ENCODE measurements around the gene MFSD2A.

The MFSD2A gene

DNA sequence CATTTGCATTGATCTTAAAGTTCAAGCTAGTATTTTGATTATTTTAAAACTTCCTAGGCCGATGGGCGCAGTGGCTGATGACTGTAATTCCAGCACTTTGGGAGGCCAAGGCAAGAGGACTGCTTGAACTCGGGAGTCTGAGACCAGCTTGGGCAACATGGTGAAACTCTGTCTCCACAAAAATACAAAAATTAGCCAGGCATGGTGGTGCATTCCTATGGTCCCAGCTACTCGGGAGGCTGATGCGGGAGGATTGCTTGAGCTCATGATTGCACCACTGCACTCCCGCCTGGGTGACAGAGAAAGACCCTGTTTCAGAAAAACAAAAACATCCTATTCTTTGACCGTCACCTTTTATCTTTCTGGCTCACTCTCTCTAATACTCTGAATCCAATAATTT, 30.0 kb downstream of the MFSD2A start:
- no peaks in the 10 kb centered on the region for H3K9me3 ChIP-seq (ENCODE audit: low read length)
- no peaks in the 10 kb centered on the region for H3K79me2 ChIP-seq (ENCODE audit: insufficient read depth, low read length)
- no peak overlapping the region for H3K4me2 ChIP-seq (ENCODE audit: low read length)
- no peaks in the 10 kb centered on the region for H3F3A ChIP-seq (ENCODE audit: insufficient read depth, low read length)
- no peaks in the 10 kb centered on the region for H4K20me1 ChIP-seq (ENCODE audit: insufficient read depth, low read length)
- no peak overlapping the region for H3K9ac ChIP-seq (ENCODE audit: low read length)
- H3K27ac ChIP-seq (ENCODE audit: low read depth, low read length, poor library complexity, severe bottlenecking), result no peak overlapping the region
- H3K4me1 ChIP-seq (ENCODE audit: insufficient read depth, low read length, severe bottlenecking), result no peaks in the 10 kb centered on the region
- no peak overlapping the region for H3K4me3 ChIP-seq (ENCODE audit: low read depth, low read length, poor library complexity, severe bottlenecking)
- H3K27me3 ChIP-seq (ENCODE audit: insufficient read depth, low read length), result no peaks in the 10 kb centered on the region
- no peak overlapping the region for H2AFZ ChIP-seq (ENCODE audit: low read length)
- TF ChIP-seq, protein P1, sequence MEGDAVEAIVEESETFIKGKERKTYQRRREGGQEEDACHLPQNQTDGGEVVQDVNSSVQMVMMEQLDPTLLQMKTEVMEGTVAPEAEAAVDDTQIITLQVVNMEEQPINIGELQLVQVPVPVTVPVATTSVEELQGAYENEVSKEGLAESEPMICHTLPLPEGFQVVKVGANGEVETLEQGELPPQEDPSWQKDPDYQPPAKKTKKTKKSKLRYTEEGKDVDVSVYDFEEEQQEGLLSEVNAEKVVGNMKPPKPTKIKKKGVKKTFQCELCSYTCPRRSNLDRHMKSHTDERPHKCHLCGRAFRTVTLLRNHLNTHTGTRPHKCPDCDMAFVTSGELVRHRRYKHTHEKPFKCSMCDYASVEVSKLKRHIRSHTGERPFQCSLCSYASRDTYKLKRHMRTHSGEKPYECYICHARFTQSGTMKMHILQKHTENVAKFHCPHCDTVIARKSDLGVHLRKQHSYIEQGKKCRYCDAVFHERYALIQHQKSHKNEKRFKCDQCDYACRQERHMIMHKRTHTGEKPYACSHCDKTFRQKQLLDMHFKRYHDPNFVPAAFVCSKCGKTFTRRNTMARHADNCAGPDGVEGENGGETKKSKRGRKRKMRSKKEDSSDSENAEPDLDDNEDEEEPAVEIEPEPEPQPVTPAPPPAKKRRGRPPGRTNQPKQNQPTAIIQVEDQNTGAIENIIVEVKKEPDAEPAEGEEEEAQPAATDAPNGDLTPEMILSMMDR (IDR thresholded peaks at IDR 0.05; ENCODE audit: low read length), result no peak
- TF ChIP-seq EZH2 (IDR thresholded peaks at IDR 0.05; ENCODE audit: borderline replicate concordance, low read length), result no peak
- H3K9me2 ChIP-seq (ENCODE audit: low read depth, low read length), result no peaks in the 10 kb centered on the region
- no peaks in the 10 kb centered on the region for H3K36me3 ChIP-seq (ENCODE audit: insufficient read depth, low read length)

DNA sequence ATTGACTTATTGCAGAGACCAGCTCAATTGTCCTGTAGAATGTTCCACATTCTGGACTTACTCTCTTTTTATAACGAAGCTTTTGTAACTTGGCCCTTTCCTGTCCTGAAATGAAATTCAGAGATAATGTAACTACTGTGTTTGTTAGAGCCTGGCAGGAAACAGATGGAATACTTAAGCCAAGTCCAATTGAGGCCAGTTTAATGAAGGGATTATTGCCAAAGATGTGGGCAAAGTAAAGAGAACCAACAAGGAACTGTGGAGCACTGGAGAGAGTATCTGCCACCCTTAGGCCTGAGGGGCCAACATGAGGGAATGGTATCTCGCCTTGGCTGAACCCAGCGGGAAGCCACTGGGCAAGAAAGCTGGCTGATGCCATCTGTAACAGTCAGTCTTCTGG, 32.9 kb downstream of the MFSD2A start:
- no peak overlapping the region for H3K9ac ChIP-seq (ENCODE audit: low read length)
- no peaks in the 10 kb centered on the region for H3K79me2 ChIP-seq (ENCODE audit: insufficient read depth, low read length)
- H3K9me3 ChIP-seq (ENCODE audit: low read length), result no peaks in the 10 kb centered on the region
- no peak overlapping the region for H3K27ac ChIP-seq (ENCODE audit: low read depth, low read length, poor library complexity, severe bottlenecking)
- H3F3A ChIP-seq (ENCODE audit: insufficient read depth, low read length), result no peaks in the 10 kb centered on the region
- no peaks in the 10 kb centered on the region for H3K9me2 ChIP-seq (ENCODE audit: low read depth, low read length)
- no peak overlapping the region for H2AFZ ChIP-seq (ENCODE audit: low read length)
- no peaks in the 10 kb centered on the region for H3K27me3 ChIP-seq (ENCODE audit: insufficient read depth, low read length)
- no peak overlapping the region for H3K4me3 ChIP-seq (ENCODE audit: low read depth, low read length, poor library complexity, severe bottlenecking)
- H3K36me3 ChIP-seq (ENCODE audit: insufficient read depth, low read length), result no peaks in the 10 kb centered on the region
- no peak overlapping the region for H3K4me2 ChIP-seq (ENCODE audit: low read length)
- no peak for TF ChIP-seq EZH2 (IDR thresholded peaks at IDR 0.05; ENCODE audit: borderline replicate concordance, low read length)
- TF ChIP-seq, protein P1 (IDR thresholded peaks at IDR 0.05; ENCODE audit: low read length), result no peak
- H3K4me1 ChIP-seq (ENCODE audit: insufficient read depth, low read length, severe bottlenecking), result no peaks in the 10 kb centered on the region
- no peaks in the 10 kb centered on the region for H4K20me1 ChIP-seq (ENCODE audit: insufficient read depth, low read length)

DNA sequence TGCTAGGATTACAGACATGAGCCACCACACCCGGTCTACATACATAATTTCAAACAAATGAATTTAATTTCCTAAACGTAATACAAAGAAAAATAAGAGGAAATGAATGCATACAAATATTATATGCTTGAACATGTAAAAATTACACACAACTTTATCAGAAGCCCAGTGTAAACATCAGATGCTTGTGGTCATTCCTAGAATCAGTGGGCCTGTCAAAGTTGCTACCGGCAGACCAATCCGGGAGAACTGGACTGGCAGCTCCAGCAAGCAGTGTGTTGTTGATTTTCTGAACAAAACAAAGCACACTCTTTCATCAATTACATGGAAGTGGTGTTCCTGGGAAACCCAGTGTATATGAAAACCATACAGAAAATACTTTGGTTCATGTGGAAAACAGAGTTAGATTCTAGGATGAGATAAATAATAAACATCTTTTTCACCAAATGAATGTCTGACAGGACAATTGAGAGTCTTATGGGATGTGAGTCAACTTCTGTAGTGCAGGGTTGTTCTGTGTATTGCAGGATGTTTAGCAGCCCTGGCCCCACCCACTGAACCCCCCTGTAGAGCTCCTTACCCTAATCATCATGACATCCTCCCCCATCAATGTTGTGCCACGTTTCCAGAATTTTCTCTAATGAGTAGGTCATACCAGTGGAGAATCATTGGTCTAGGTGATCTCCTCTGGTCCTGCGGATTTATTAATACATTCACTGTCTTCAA, 33.8 kb downstream of the MFSD2A start:
- Histone ChIP-seq H2AFZ (ENCODE audit: low read length) (no peak overlapping the region), H3K36me3 (ENCODE audit: insufficient read depth, low read length) (no peaks in the 10 kb centered on the region), H3K9ac (ENCODE audit: low read length) (no peak overlapping the region), H4K20me1 (ENCODE audit: insufficient read depth, low read length) (no peaks in the 10 kb centered on the region), H3K4me3 (ENCODE audit: low read depth, low read length, poor library complexity, severe bottlenecking) (no peak overlapping the region), H3K4me2 (ENCODE audit: low read length) (no peak overlapping the region), H3K9me3 (ENCODE audit: low read length) (no peaks in the 10 kb centered on the region), H3F3A (ENCODE audit: insufficient read depth, low read length) (no peaks in the 10 kb centered on the region), H3K4me1 (ENCODE audit: insufficient read depth, low read length, severe bottlenecking) (no peaks in the 10 kb centered on the region), H3K27me3 (ENCODE audit: insufficient read depth, low read length) (no peaks in the 10 kb centered on the region), H3K79me2 (ENCODE audit: insufficient read depth, low read length) (no peaks in the 10 kb centered on the region), H3K9me2 (ENCODE audit: low read depth, low read length) (no peaks in the 10 kb centered on the region), H3K27ac (ENCODE audit: low read depth, low read length, poor library complexity, severe bottlenecking) (no peak overlapping the region)
- TF ChIP-seq, protein P1 (IDR thresholded peaks at IDR 0.05; ENCODE audit: low read length), result no peak
- no peak for TF ChIP-seq EZH2 (IDR thresholded peaks at IDR 0.05; ENCODE audit: borderline replicate concordance, low read length)

Data from OCI-LY1 (cell line).